HG02610 (cell line): ENCODE results near the gene PLCG2.
A peak's percentile ranks its signal among the peaks of the same experiment; 100 is the strongest.

Experiments used
- ATAC-seq: cut with Tn5 transposase; IDR thresholded peaks from one replicate; pipeline ENCODE4 v1.9.1; 2021; ENCODE audit warnings: mild to moderate bottlenecking, moderate library complexity; ENCODE audit not compliant: unreplicated experiment

The PLCG2 gene

GRCh38 chr16:81841722-81842121 lies 62.6 kb downstream of the PLCG2 start:
- peak; percentile 57 for ATAC-seq

GRCh38 chr16:81842564-81843242 lies 63.6 kb downstream of the PLCG2 start:
- no peak for ATAC-seq

GRCh38 chr16:81843243-81843582 lies 64.1 kb downstream of the PLCG2 start:
- ATAC-seq: no peak

- ATAC-seq: no peak
Measured at GRCh38 chr16:81843683-81844082, 64.6 kb downstream of the PLCG2 start.

GRCh38 chr16:81846105-81846504 lies 67.0 kb downstream of the PLCG2 start:
- ATAC-seq: no peak

GRCh38 chr16:81848306-81848853 lies 69.3 kb downstream of the PLCG2 start:
- no peak for ATAC-seq

- no peak for ATAC-seq
Measured at GRCh38 chr16:81850197-81850944, 71.3 kb downstream of the PLCG2 start.

- ATAC-seq: no peak
Measured at GRCh38 chr16:81852347-81852746, 73.3 kb downstream of the PLCG2 start.

- no peak for ATAC-seq
Measured at GRCh38 chr16:81855552-81856153, 76.6 kb downstream of the PLCG2 start.

GRCh38 chr16:81860287-81861266 lies 81.5 kb downstream of the PLCG2 start:
- ATAC-seq: no peak

- ATAC-seq: no peak
Measured at GRCh38 chr16:81861503-81861902, 82.4 kb downstream of the PLCG2 start.

- no peak for ATAC-seq
Measured at GRCh38 chr16:81861915-81862314, 82.8 kb downstream of the PLCG2 start.

- ATAC-seq: peak; percentile 88
Measured at GRCh38 chr16:81863630-81864352, 84.7 kb downstream of the PLCG2 start.

GRCh38 chr16:81864646-81865382 lies 85.7 kb downstream of the PLCG2 start:
- no peak for ATAC-seq

GRCh38 chr16:81866820-81867440 lies 87.8 kb downstream of the PLCG2 start:
- ATAC-seq: no peak

GRCh38 chr16:81868057-81868748 lies 89.1 kb downstream of the PLCG2 start:
- ATAC-seq: no peak

GRCh38 chr16:81869326-81869725 lies 90.2 kb downstream of the PLCG2 start:
- no peak for ATAC-seq

- no peak for ATAC-seq
Measured at GRCh38 chr16:81873206-81873605, 94.1 kb downstream of the PLCG2 start.
